H1 (cell line): ENCODE measurements around the gene GRID2. TPM values are rescaled to one million over a fixed set of nuclear protein-coding genes. Genes with fewer than 3 reads are reported as not detected.

Experiments
- CTCF ChIA-PET: fragments of 300-600 bp; sonication (Branson Sonifier 250); formaldehyde crosslinking; loops from one replicate; lab custom pipeline; 2021; ENCODE audit not compliant: partially characterized antibody; lab: Charles Lee
- POLR2A ChIA-PET: fragments of 300-600 bp; sonication (Branson Sonifier 250); formaldehyde crosslinking; loops from one replicate; lab custom pipeline; 2021; ENCODE audit warnings: inconsistent platforms; ENCODE audit not compliant: partially characterized antibody; lab: Charles Lee
- DNase-seq, 2 experiments: peaks; one replicate each; pipeline versions ENCODE4 v3.0.0 to v3.0.0-alpha.2; 2010 to 2022; ENCODE audit warnings: low spot score in 2 of 2, low read depth in 1 of 2, mixed read lengths in 1 of 2
- FAIRE-seq: peaks from 2 replicates; lab custom pipeline; 2011; peaks lifted over from hg19 to GRCh38; lab: Jason Lieb, UNC
- H2AFZ ChIP-seq: 2 replicates; pipeline ENCODE4 v1.8.1; 2012; ENCODE audit warnings: low read length, inconsistent platforms
- H2AK5ac ChIP-seq: 2 replicates; pipeline ENCODE4 v1.6.1; 2013; ENCODE audit warnings: low read depth, low read length
- H2BK120ac ChIP-seq: replicated peaks from 2 replicates; pipeline ENCODE3; 2013; ENCODE audit warnings: low read depth, low read length, inconsistent platforms
- H2BK12ac ChIP-seq: 2 replicates; pipeline ENCODE4 v1.6.1; 2013; ENCODE audit warnings: low read depth, low read length
- H2BK15ac ChIP-seq: 2 replicates; pipeline ENCODE4 v1.6.1; 2013; ENCODE audit warnings: low read length
- H2BK20ac ChIP-seq: 2 replicates; pipeline ENCODE4 v1.6.1; 2013; ENCODE audit warnings: low read length
- H2BK5ac ChIP-seq: 2 replicates; pipeline ENCODE4 v1.6.1; 2013; ENCODE audit warnings: low read depth, low read length
- H3K14ac ChIP-seq: 2 replicates; pipeline ENCODE4 v1.6.1; 2013; ENCODE audit warnings: inconsistent platforms; ENCODE audit not compliant: insufficient read length
- H3K18ac ChIP-seq: 2 replicates; pipeline ENCODE4 v1.6.1; 2013; ENCODE audit warnings: low read length; ENCODE audit errors: extremely low read depth
- H3K23ac ChIP-seq: 2 replicates; pipeline ENCODE4 v1.6.1; 2013; ENCODE audit warnings: inconsistent platforms; ENCODE audit not compliant: insufficient read length
- H3K23me2 ChIP-seq: 2 replicates; pipeline ENCODE4 v1.6.1; 2013; ENCODE audit warnings: low read depth, low read length
- H3K27ac ChIP-seq: 2 replicates; pipeline ENCODE4 v1.6.1; 2011; ENCODE audit warnings: low read depth, low read length, inconsistent platforms
- H3K27me3 ChIP-seq, 4 experiments: replicated peaks in 1 of 4; 1 replicate in 1 of 4; 2 replicates in 3 of 4; pipeline versions ENCODE4 v1.6.1 to v1.8.1; 2011 to 2013; ENCODE audit warnings: low read length in 3 of 4, mild to moderate bottlenecking in 3 of 4, inconsistent platforms in 2 of 4, mixed read lengths in 2 of 4, moderate library complexity in 1 of 4; ENCODE audit not compliant: control insufficient read depth in 3 of 4, insufficient read depth in 3 of 4; ENCODE audit errors: extremely low read depth in 1 of 4
- H3K36me3 ChIP-seq, 4 experiments: 2 replicates each; pipeline versions ENCODE4 v1.6.1 to v1.8.1; 2011 to 2013; ENCODE audit warnings: mild to moderate bottlenecking in 4 of 4, low read length in 3 of 4, moderate library complexity in 2 of 4, control low read depth in 1 of 4, inconsistent platforms in 1 of 4; ENCODE audit not compliant: insufficient read depth in 4 of 4, control insufficient read depth in 2 of 4
- H3K4ac ChIP-seq: replicated peaks from 2 replicates; pipeline ENCODE3; 2013; ENCODE audit warnings: low read length, low read depth, mixed read lengths, inconsistent platforms; ENCODE audit not compliant: insufficient read length
- H3K4me1 ChIP-seq, 4 experiments: replicated peaks in 1 of 4; 1 replicate in 1 of 4; 2 replicates in 3 of 4; pipeline versions ENCODE4 v1.6.1 to v1.8.1; 2011 to 2013; ENCODE audit warnings: low read length in 3 of 4, inconsistent platforms in 2 of 4, mixed read lengths in 1 of 4; ENCODE audit not compliant: insufficient read depth in 4 of 4, control insufficient read depth in 3 of 4
- H3K4me2 ChIP-seq, 2 experiments: 2 replicates each; pipeline versions ENCODE4 v1.6.1 to v1.8.1; 2011 to 2013; ENCODE audit warnings: low read depth in 2 of 2, low read length in 2 of 2, control low read depth in 1 of 2, inconsistent platforms in 1 of 2, mild to moderate bottlenecking in 1 of 2; ENCODE audit not compliant: insufficient read depth in 1 of 2
- H3K4me3 ChIP-seq, 4 experiments: fragments of 200-600, 300-600 bp in 1 of 4; sonication (generic), shearing (Covaris generic), sonication (Bioruptor Twin) in 1 of 4; 2 replicates each; pipeline versions ENCODE4 v1.5.1 to v1.8.1; 2011 to 2016; ENCODE audit warnings: low read length in 4 of 4, low read depth in 3 of 4, control low read depth in 2 of 4, inconsistent platforms in 2 of 4, mild to moderate bottlenecking in 2 of 4, mixed read lengths in 1 of 4, moderate library complexity in 1 of 4; ENCODE audit not compliant: insufficient read depth in 2 of 4; ENCODE audit errors: extremely low read depth in 1 of 4
- H3K56ac ChIP-seq: replicated peaks from 2 replicates; pipeline ENCODE3; 2013; ENCODE audit warnings: low read depth, mild to moderate bottlenecking, mixed read lengths, low read length, inconsistent platforms; ENCODE audit not compliant: insufficient read length
- H3K79me1 ChIP-seq: 2 replicates; pipeline ENCODE4 v1.6.1; 2013; ENCODE audit warnings: low read depth, low read length, control low read depth
- H3K79me2 ChIP-seq, 2 experiments: 2 replicates each; pipeline versions ENCODE4 v1.6.1 to v1.8.1; 2012 to 2013; ENCODE audit warnings: low read length in 2 of 2, mild to moderate bottlenecking in 2 of 2, inconsistent platforms in 1 of 2; ENCODE audit not compliant: insufficient read depth in 2 of 2, control insufficient read depth in 1 of 2
- H3K9ac ChIP-seq, 4 experiments: replicated peaks in 1 of 4; 1 replicate in 1 of 4; 2 replicates in 3 of 4; pipeline versions ENCODE4 v1.6.1 to v1.8.1; 2011 to 2013; ENCODE audit warnings: low read depth in 3 of 4, low read length in 3 of 4, control low read depth in 2 of 4, mild to moderate bottlenecking in 2 of 4, moderate library complexity in 2 of 4, inconsistent platforms in 1 of 4; ENCODE audit errors: extremely low read depth in 1 of 4
- H3K9me3 ChIP-seq, 2 experiments: 2 replicates each; pipeline versions ENCODE4 v1.6.1 to v1.8.1; 2012 to 2013; ENCODE audit warnings: mild to moderate bottlenecking in 2 of 2, moderate library complexity in 2 of 2, control low read depth in 1 of 2, inconsistent platforms in 1 of 2, low read depth in 1 of 2, low read length in 1 of 2, mixed read lengths in 1 of 2; ENCODE audit not compliant: insufficient read depth in 2 of 2
- H4K20me1 ChIP-seq, 2 experiments: replicated peaks in 1 of 2; 2 replicates each; pipeline versions ENCODE3 to v1.8.1; 2011 to 2013; ENCODE audit warnings: inconsistent platforms in 2 of 2, low read length in 2 of 2, mild to moderate bottlenecking in 1 of 2; ENCODE audit not compliant: insufficient read depth in 2 of 2, control insufficient read depth in 1 of 2
- H4K5ac ChIP-seq: 2 replicates; pipeline ENCODE4 v1.6.1; 2013; ENCODE audit warnings: low read length, low read depth, mixed read lengths, inconsistent platforms; ENCODE audit not compliant: insufficient read length
- H4K8ac ChIP-seq: 2 replicates; pipeline ENCODE4 v1.8.0; 2013; ENCODE audit warnings: mild to moderate bottlenecking, moderate library complexity, low read length, inconsistent platforms; ENCODE audit not compliant: insufficient read depth; ENCODE audit errors: extremely low read depth
- H4K91ac ChIP-seq: replicated peaks from 2 replicates; pipeline ENCODE3; 2013; ENCODE audit warnings: low read length, mixed read lengths, inconsistent platforms; ENCODE audit not compliant: insufficient read length
- CTBP2 ChIP-seq: IDR thresholded peaks from 2 replicates; pipeline ENCODE4 v1.7.0; 2011; ENCODE audit warnings: borderline replicate concordance, mild to moderate bottlenecking, moderate library complexity, mixed read lengths, low read length; ENCODE audit not compliant: insufficient read depth, insufficient read length
- EZH2 ChIP-seq: fragments of 200-600 bp; sonication (generic); IDR thresholded peaks from 2 replicates; pipeline ENCODE4 v1.7.1; 2012; ENCODE audit warnings: low read depth, mild to moderate bottlenecking, moderate library complexity, low read length, inconsistent platforms; ENCODE audit not compliant: severe bottlenecking
- HDAC2 ChIP-seq, 2 experiments: fragments of 300-600 bp in 1 of 2; sonication (generic) in 1 of 2; IDR thresholded peaks; 2 replicates each; pipeline ENCODE4 v1.6.1; 2011 to 2012; ENCODE audit warnings: low read depth in 2 of 2, low read length in 2 of 2, mild to moderate bottlenecking in 2 of 2, moderate library complexity in 2 of 2, borderline replicate concordance in 1 of 2, inconsistent platforms in 1 of 2
- NANOG ChIP-seq: IDR thresholded peaks from 2 replicates; pipeline ENCODE4 v1.6.1; 2011; ENCODE audit warnings: low read length, low read depth, mild to moderate bottlenecking, inconsistent platforms; ENCODE audit not compliant: insufficient read depth, poor library complexity, severe bottlenecking
- RAD21 ChIP-seq, 2 experiments: IDR thresholded peaks in 1 of 2; conservative IDR thresholded peaks in 1 of 2; 2 replicates each; pipeline ENCODE4 v1.6.1; 2011; ENCODE audit warnings: low read depth in 2 of 2, low read length in 2 of 2, improper control_type of control experiment in 1 of 2, inconsistent platforms in 1 of 2, mild to moderate bottlenecking in 1 of 2, moderate library complexity in 1 of 2
- SAP30 ChIP-seq: fragments of 300-600 bp; sonication (generic); IDR thresholded peaks from 2 replicates; pipeline ENCODE4 v1.7.1; 2012; ENCODE audit warnings: low read length, moderate library complexity, mild to moderate bottlenecking, inconsistent platforms; ENCODE audit not compliant: insufficient read depth, insufficient replicate concordance
- SIN3A ChIP-seq, 2 experiments: IDR thresholded peaks in 1 of 2; conservative IDR thresholded peaks in 1 of 2; 2 replicates each; pipeline ENCODE4 v1.6.1; 2011 to 2012; ENCODE audit warnings: low read length in 2 of 2, improper control_type of control experiment in 1 of 2, low read depth in 1 of 2, mild to moderate bottlenecking in 1 of 2
- SP2 ChIP-seq: IDR thresholded peaks from 2 replicates; pipeline ENCODE4 v1.6.1; 2012; ENCODE audit warnings: mild to moderate bottlenecking, low read length, inconsistent platforms
- SUZ12 ChIP-seq: fragments of 200-600 bp; sonication (generic); IDR thresholded peaks from 2 replicates; pipeline ENCODE4 v1.6.1; 2012; ENCODE audit warnings: mild to moderate bottlenecking, inconsistent platforms, low read length, moderate library complexity, mixed read lengths
- polyA plus RNA-seq, 7 experiments: library from polyadenylated mRNA; depleted of rRNA in 3 of 7; stranded (reverse) in 5 of 7; unstranded in 2 of 7; fragments of >200 nt in 5 of 7; fragments of 200-250 nt in 2 of 7; gene quantifications; 1 replicate in 5 of 7; 2 replicates in 1 of 7; 4 replicates in 1 of 7; pipeline versions ENCODE4 v1.2.1 to v1.2.3, GENCODE V29; 2011 to 2013; ENCODE audit warnings: missing spikeins in 2 of 7, mixed read lengths in 2 of 7
- total RNA-seq: library from RNA; stranded (reverse); fragmentation: NEBNext Ultra II Directional; extraction: Animal tissue kit (Norgen Biotek cat#: 25700); gene quantifications from 2 replicates; pipeline ENCODE4 v1.2.1, GENCODE V29; 2021
- TF ChIP-seq, protein P1 (sequence below): IDR thresholded peaks from 2 replicates; pipeline ENCODE4 v1.6.1; 2011; ENCODE audit warnings: low read depth, mild to moderate bottlenecking, low read length; ENCODE audit not compliant: insufficient read depth

GRID2 gene
- total and polyA plus RNA-seq, 2 of the 8 experiments (the other 6 are each of a cell fraction or from before 2014, with no cell fraction given) = 31.1 to 81.9 TPM

GRCh38 chr4:92450694-92451093, 146.9 kb downstream of the GRID2 start:
- H2BK20ac ChIP-seq = no peak overlapping the region
- FAIRE-seq = no peak
- H3K14ac ChIP-seq = no peak overlapping the region
- no peaks in the 10 kb centered on the region for H3K9me3 ChIP-seq
- H3K18ac ChIP-seq = no peak overlapping the region
- no peak overlapping the region for H2BK120ac ChIP-seq
- no peaks in the 10 kb centered on the region for H3K23me2 ChIP-seq
- H3K9ac ChIP-seq = no peak overlapping the region
- no peak overlapping the region for H3K27ac ChIP-seq
- no peak overlapping the region for H2BK5ac ChIP-seq
- no peak overlapping the region for H3K56ac ChIP-seq
- H3K4me2 ChIP-seq = 0 out of 4 replicates have a peak overlapping the region, but pooled peaks of 1 of the 2 experiments have one; percentile 22
- no peak overlapping the region for H3K23ac ChIP-seq
- H4K91ac ChIP-seq = no peak overlapping the region
- no peaks in the 10 kb centered on the region for H3K79me1 ChIP-seq
- no peak overlapping the region for H2BK12ac ChIP-seq
- no peak for DNase-seq
- H3K4ac ChIP-seq = no peak overlapping the region
- ChIA-PET POLR2A (no interaction called here), CTCF (no interaction called here)
- peaks cover 0 to 37% (median 2%) of the 10 kb centered on the region in 4 experiments; a peak in 2 of 8 replicates for H3K36me3 ChIP-seq
- no peak overlapping the region for H2AFZ ChIP-seq
- no peak overlapping the region for H4K8ac ChIP-seq
- H3K4me1 ChIP-seq = peaks cover 0 to 45% (median 14%) of the 10 kb centered on the region in 4 experiments; a peak in 6 of 7 replicates
- no peak overlapping the region for H4K5ac ChIP-seq
- no peak overlapping the region for H3K4me3 ChIP-seq
- H2BK15ac ChIP-seq = no peak overlapping the region
- H2AK5ac ChIP-seq = no peak overlapping the region
- H3K79me2 ChIP-seq = peaks cover 62 to 99% of the 10 kb centered on the region in 2 experiments
- H3K27me3 ChIP-seq = no peaks in the 10 kb centered on the region
- H4K20me1 ChIP-seq = peaks cover 16 to 20% of the 10 kb centered on the region in 2 experiments
- TF ChIP-seq SP2 (no peak), RAD21 (IDR thresholded peaks at IDR 0.05 in 1 of 2, conservative IDR thresholded peaks at IDR 0.05 in 1 of 2; ENCODE audit: low read depth in 2 of 2, low read length in 2 of 2) (no peak), EZH2 (no peak), SUZ12 (no peak), SIN3A (conservative IDR thresholded peaks at IDR 0.05 in 1 of 2, IDR thresholded peaks at IDR 0.05 in 1 of 2; ENCODE audit: low read depth in 1 of 2, low read length in 2 of 2) (no peak), CTBP2 (no peak), NANOG (no peak), SAP30 (no peak), HDAC2 (IDR thresholded peaks at IDR 0.05; ENCODE audit: borderline replicate concordance in 1 of 2, low read depth in 2 of 2, low read length in 2 of 2) (no peak)
- TF ChIP-seq, protein P1, sequence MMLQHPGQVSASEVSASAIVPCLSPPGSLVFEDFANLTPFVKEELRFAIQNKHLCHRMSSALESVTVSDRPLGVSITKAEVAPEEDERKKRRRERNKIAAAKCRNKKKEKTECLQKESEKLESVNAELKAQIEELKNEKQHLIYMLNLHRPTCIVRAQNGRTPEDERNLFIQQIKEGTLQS = no peak
